MV-4-11 (cell line): ENCODE data around the gene PKP2.

Source experiments
- DNase-seq: peaks from one replicate; lab custom pipeline; 2025; lab: John Stamatoyannopoulos, UW

PKP2 gene

DNA sequence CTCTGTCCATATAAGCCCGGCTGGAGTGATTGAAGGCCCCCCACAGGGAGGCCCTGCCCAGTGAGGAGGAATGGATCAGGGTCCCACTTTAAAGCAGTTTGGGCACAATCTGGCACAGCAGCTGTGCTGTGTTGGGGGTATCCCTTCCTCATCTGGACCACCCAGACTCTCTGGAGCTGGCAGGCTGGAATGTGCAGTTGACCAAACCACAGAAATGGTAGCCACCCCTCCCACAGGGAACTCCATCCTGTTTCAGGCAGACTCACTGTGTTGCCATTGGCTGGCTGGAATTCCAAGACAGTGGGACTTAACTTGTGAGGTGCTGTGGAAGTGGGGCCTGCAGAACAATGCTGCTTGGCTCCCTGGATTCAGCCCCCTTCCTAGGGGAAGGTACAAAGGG is 87.4 kb downstream of the PKP2 start:
- no peak for DNase-seq

DNA sequence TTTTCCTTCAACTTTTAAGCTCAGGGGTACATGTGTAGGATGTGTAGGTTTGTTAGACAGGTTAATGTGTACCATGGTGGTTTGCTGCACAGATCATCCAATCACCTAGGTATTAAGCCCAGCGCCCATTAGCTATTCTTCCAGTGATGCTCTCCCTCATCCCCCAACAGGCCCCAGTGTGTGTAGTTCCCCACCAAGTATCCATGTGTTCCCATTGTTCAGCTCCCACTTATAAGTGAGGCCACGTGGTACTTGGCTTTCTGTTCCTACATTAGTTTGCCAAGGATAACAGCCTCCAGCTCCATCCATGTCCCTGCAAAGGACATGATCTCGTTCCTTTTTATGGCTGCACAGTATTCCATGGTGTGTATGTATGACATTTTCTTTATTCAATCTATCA is 92.3 kb downstream of the PKP2 start:
- no peak for DNase-seq

DNA sequence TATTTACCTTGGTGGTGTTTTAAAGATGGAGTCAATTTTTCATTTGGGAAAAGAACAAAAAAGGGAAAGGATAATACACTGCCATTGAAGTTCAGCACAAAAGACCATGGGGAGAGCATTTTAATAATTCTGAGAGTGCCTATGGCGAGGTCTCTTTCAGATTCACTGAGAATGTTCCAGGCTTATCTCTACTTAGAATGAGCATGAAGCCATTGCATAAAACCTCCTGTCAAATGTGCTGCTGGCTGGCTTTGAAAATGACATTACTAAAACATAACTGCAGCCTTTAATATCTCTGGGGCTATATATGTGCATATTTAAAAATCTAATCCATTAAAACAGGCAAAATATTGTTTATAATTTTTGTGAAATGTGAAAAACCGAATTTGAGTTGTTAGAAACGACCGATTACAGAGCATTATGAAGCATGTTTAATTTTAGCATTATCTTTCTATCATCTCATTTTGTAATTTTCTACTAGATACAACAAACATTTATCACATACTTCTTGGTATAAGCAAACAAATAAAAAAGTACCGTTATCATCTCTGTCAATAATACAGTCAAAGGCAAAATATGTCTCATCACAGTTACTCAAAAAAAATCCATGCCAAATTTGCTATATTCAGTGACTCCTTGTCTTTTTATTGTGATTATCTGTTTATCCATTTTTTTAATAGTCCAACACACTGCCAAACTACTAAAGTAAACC is 95.2 kb downstream of the PKP2 start:
- no peak for DNase-seq

DNA sequence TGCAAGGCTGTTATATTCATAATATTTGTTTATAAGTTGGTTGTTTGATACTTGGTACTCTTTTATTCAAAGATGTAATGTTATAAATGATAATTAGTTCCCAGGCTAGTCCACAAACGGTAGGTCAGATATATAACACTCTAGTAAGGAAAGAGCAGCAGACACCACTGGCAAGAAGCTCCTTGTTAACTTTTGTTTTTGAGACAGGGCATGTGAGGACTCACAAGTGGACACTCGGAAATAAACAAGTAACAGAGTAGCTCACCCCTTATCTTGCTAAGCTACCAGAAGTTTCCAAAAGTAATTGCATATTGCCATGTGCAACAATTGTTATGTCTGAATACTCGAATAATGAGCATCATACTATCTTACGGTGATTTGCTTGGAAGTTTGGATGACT is 102.3 kb downstream of the PKP2 start:
- DNase-seq, result no peak

DNA sequence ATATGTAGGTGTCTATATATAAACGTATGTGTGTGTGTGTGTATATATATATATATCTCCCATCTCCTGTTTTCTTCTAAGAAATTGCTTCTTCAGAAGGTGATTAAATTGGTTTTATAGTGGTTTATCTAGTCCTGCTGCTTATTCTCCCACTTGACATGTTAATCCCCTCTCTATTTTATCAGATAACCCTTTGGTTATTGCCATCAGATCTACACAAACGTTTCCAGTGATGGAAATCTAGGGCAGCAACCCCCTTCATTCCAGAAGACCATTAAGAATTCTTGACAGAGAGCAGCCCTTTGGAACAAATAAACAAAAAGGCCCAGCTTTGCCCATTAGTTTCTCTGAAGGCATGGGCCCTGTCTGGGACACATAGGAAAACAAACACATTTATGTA is 106.7 kb downstream of the PKP2 start:
- DNase-seq, result no peak

DNA sequence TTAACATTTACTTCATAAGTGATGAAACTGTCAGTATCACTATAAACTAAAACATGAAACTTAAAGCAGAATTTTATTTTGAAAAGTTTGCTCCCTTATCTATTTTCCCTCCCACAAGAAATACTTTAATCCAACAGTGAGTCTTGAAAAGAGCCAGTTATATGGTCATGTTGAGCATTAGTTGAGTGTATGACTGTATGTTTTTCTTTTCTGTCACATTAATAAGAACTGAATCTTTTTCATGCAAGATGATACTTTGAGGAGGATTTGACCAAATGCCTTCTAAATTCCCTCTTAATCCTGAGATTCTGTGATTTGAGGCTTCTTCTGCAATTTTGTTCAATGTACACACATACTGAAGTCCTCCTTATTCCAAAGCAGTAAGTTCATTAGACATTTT is 107.1 kb downstream of the PKP2 start:
- DNase-seq, result no peak

DNA sequence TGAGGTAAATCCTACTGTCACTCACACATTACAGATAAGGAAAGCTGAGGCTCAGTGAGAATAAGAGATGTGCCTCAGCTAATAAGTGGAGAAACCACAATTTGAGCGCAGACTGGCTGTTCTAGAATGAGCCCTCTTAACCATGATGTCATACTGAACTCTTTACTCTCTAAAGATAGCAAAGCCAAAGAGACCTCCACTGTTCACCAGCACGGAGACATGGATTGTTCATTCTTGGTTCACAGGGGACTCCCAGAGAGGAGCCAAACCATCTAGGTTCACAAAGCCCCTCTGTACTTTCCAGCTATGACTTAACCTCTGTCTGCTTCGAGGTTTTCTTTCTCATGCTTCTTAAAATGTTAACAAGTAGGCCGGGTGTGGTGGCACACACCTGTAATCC is 108.2 kb downstream of the PKP2 start:
- DNase-seq, result no peak

DNA sequence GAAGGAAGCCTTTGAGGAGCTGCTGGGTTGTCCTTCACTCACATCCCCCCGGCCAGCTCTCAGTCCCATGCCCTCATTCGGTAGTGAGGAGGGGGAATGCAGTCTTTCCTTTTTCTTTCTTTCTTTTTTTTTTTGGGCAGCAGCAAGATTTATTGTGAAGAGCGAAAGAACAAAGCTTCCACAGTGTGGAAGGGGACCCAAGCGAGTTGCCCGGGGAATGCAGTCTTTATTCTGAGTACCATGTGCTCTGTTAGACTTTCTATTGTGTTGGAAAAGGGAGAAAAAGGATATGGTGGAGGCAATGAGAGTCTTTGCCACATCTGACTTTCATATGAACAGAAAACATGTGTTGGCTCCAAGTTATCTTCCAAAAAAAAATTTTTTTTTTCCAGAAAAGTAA is 111.0 kb downstream of the PKP2 start:
- no peak for DNase-seq

DNA sequence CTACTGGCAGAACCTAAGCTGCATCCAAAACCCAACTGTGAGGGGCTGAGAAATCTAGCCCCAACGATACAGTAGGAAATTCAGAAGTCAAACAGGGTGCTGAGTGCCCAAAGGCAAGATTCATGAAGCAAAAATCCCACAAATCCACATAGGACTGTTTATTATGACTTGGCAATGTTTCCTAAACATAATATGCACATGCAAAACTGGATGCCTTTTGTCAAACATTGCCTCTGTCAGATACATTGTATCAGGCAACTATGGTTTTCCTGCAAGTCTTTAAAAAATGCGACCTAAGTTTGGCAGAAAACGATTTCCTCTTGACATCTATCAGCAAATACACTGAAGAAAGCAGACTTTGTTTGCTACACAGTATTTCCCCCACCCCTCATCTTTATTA is 113.5 kb downstream of the PKP2 start:
- no peak for DNase-seq

DNA sequence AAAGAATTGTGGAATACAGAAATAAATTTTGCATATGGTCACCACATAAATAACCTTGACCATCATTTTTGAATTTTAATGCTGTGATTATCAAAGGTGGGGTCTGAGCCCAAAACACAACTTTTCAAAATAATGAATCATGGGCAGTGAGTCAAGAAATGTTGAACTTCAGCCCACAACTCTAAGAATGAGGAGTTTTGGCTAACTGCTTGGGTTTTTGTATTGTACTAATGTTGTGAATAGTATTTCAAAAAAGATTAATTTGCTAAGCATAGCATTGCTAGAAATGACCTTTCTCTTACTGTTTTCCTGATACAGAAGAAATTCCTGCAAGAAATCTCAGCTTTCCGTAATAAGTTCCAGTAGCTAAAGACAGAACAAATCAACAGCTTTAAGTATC is 116.5 kb downstream of the PKP2 start:
- no peak for DNase-seq

DNA sequence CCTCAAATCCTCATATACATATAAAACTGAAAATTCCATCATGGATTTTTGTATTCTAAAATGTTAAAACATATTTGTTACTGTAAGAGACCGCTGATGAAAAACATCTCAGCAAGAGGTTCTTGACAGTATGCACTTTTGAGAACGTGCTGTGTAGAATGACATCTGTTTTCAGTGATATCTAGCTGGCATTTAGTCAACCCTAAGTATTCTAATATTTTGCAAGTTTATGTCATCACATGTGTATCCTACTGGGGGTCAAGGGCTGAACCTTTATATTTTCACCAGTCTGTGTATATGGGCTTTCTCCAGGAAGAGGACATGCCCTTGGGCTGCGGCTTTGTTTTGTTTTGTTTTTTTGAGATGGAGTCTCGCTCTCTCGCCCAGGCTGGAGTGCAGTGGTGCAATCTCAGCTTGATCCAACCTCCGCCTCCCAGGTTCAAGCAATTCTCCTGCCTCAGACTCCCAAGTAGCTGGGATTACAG is 118.8 kb downstream of the PKP2 start:
- DNase-seq, result no peak

DNA sequence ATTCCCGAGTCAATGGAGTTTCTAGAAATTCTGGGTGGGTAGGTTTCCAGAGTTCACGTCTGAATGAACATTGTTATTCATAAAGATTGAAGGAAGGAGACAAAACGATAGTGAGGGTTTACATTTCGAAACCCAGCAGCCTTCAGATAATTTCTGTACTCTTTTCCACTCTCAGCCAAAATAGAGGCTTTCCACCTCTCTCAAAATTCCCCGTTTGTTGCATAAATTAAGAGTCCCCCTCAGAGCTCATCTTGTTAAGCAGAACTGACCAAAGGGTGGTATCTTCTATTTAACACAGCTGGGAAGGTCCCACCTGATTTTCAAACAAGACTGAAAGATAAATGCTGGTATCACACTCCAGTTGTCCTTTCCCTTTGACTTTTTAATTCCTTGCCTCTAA is 119.4 kb downstream of the PKP2 start:
- DNase-seq, result no peak

DNA sequence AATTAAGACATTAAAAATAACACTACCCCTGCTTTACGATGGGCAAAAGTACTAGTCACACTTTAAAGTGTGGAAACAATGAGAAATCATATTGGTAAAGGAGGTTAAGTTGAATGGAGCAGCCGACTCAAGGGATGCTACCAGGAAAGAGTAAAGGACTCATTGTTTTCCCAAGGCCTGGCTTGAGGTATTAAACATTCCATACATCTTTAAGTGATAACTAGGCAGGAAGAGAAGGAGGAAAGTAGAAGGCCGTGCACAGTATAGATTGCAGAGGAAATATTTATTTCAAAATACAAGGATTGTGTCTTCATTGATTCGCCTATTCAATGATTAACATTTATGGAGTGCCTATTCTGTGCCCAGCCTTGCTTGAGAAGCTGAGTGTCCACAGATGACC is 120.3 kb downstream of the PKP2 start:
- DNase-seq, result no peak

DNA sequence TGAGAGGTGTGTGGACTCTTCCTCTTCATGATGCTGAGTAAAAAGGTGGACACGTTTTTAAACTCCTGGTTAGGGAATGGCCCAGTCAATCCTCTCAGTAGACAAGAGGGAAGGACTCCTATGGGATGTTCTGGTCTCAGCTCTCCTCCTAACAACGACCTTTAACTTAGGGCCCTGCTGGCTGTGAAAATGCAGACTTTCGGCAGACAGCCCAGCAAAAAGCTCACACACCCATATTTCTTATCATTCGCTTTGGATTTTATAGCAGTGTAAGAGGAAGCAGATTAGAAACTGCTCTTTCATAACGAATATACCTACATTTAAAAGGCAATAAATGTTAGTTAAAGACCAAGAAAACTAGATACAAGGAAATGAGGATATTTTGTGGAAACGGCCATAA is 122.9 kb downstream of the PKP2 start:
- DNase-seq, result no peak

DNA sequence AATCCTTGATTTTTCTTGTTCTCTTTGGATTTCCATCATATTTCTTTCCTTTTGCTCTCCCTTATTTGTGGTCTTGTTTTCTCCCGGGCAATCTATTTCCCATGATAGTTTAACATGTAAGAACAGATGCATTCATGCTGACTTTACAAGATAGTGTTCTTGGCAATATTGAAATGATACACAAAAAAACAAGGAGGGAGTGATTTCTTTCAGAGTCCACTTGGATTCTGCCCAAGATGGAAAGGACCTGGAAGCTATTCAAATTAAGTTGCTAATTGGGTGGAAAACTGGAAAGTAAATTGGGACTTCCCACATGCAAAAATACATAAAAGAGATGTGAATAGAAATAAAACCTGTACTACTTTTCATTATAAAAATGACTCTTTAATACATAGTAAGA is 126.4 kb downstream of the PKP2 start:
- no peak for DNase-seq

DNA sequence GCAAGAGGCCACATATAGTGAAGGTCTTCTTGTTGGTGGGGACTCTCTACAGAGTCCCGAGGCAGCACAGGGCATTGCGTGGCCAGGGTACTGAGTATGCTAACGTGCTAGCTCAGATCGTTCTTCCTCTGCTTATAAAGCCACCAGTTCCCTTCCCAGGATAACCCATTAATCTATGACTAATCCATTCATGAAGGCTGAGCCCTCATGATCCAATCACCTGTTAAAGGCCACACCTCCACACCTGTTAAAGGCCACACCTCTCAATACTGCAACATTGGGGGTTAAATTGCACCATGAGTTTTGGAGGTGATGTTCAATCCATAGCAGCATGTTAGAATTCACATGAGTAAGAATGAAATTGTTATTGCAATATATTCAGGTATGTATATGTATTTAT is 128.1 kb downstream of the PKP2 start:
- DNase-seq, result no peak

DNA sequence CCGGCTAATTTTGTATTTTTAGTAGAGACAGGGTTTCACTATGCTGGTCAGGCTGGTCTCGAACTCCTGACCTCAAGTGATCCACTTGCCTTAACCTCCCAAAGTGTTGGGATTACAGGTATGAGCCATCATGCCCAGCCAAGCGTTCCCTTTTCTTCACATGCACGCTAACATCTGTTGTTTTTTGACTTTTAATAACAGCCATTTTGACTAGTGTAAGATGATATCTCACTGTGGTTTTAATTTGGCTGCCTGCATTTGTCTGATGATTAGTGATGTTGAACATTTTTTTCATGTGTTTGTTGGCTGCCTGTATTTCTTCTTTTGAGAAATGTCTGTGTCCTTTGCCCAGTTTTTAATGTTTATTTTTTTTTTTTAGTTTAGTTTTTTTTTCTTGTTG is 130.7 kb downstream of the PKP2 start:
- DNase-seq, result no peak

DNA sequence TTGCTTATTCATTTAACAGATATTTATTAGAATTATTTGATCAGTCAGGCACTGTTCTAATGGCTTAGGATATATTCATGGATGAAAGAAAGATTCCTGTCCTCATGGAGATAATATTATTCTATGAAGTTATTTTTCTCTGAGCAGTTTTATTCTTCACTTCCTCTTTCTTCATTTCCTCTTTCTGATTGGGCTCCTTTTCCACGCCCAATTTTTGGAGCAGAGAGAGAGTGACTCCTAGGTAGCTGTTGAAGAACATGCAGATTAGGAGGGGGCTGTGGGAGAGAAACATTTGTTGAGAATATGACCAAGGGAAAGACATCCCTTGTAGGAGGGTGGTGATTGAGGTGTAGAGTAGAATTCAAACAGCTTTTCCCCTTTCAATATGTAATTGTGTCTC is 134.9 kb downstream of the PKP2 start:
- DNase-seq, result peak; percentile 78

DNA sequence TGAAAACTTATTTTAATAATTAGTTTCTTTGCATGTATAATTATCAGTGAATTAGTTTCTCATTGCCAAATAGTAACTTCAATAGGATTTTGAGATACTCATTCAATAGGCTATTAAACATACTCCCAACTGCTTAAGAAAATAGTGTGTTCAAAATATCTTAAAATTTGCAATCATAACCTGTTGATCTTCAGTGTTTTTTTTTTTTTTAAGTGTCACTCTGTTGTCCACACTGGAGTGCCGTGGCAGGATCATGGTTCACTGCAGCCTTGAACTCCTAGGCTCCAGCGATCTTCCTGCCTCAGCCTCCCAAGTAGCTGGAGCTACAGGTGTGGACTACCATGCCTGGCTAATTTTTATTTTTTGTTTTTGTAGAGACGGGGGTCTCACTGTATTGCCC is 139.4 kb downstream of the PKP2 start:
- DNase-seq, result no peak

DNA sequence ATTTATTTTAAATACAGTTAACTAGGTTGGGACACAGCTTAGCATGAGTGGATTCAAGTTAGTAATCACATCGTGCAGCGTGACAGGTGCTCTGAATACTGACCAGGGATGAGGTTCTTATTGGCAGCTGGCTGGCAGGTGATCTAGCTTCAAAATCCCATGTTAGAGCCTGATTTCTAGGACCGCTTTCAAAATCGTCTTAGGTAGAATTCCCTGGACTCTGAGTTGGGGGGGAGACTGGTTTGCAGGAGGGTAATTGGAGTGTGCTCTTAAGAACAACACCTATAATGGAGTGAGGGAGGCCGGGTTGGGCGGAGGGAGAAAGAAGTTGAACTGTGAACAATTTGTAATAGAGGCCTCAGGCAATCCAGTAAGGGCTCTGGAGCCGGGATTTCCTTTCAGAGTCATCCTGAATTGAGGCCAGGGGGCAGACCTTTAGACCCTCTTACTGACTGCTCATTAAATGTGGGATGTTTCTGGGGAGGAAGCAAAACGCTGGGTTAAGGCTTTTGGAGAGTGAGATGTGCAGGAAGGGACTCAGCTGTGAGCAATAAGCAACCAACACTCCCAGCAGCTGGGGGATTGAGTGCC is 140.0 kb downstream of the PKP2 start:
- no peak for DNase-seq

DNA sequence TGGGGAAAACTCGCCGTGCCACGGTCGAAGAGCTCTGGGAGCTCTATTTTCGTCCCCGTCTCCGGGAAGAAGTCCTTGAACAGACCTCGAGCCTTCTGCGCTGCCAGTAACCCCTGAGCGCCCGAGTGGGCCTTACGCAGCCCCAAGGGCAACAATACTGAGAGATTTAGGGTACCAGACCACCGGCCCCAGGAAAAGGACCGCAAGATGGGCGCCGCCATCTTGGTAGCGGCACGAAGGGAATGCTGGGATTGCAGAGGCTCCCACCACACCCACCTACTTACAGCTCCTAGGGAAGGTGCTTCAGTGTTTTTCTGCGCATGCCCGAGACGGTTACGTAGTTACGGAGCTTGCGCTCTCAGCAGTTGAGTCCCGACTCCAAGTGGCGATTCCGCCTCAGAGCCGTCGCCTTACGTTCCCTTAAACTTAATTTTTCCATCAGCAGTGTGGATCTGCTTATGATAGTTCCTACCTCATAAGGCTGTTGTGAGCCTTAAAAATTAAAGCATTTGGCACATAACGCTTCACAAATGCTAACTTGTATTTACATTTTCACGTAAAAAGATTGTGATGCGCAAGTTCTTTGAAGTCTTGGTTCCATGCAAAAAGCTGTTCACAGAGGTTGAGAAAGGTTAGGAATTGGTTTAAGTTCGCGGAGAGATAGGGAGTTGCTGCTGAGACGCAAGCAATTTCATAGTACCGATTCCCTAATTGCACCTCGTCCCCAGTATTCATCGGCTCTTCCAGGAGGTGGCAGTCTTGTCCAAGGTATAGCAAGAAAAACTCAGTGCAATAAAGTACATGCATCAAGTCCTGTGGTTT is 140.7 kb downstream of the PKP2 start, which contains the start of gene YARS2:
Gene YARS2, minus strand, starts transcription at position 244 of the 822 bp plus-strand sequence. Its CDS starts 23 bp downstream, at position 221.
- peak; percentile 97 for DNase-seq

DNA sequence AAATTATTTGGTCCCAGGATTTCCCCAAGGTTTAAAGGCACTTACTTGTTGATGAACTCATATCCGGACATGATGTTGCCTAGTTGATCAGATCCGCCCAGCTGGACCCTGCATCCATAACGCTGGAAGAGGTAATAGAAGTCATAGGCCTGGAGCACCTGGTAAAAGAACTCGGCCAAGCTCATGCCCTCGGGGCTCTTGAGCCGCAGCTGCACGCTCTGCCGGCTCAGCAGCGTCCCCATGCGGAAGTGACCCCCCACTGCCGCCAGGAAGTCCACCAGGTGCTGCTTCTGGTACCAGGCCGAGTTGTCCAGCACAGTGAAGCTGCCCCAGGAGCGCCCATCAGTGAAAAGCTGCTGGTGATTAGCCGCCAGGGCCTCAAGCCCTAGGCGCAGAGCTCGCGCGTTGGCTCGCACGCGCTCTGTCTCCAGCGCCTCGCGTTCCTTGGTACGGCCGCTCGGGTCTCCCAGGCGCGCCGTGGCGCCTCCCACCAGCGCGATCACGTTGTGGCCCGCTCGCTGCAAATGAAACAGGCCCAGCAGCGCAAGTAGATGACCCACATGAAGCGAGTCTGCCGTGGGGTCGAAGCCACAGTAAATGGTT is 141.4 kb downstream of the PKP2 start:
- DNase-seq, result peak; percentile 76

DNA sequence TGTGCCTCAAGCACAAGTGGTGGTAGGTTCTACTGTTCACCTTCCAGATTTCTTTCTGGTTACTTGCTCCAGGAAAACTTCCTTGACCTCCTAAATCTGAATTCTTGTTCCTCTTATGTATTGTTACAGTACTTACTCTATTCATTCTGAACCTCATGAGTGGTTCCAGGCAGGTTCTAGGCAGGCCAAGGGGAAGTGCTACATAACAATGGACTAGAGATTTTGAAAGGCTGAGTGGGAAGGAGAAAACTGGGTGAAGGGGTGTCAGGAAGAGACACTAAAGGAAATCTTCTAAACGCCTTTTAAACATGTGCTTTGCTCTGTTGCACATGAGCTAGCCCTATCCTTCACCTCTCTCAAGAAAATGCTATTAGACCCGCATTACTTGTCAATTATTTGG is 142.5 kb downstream of the PKP2 start:
- DNase-seq, result peak; percentile 31
